ENCODE data around the gene PROCA1.
A peak's percentile ranks its signal among the peaks of the same experiment; 100 is the strongest.

DNA sequence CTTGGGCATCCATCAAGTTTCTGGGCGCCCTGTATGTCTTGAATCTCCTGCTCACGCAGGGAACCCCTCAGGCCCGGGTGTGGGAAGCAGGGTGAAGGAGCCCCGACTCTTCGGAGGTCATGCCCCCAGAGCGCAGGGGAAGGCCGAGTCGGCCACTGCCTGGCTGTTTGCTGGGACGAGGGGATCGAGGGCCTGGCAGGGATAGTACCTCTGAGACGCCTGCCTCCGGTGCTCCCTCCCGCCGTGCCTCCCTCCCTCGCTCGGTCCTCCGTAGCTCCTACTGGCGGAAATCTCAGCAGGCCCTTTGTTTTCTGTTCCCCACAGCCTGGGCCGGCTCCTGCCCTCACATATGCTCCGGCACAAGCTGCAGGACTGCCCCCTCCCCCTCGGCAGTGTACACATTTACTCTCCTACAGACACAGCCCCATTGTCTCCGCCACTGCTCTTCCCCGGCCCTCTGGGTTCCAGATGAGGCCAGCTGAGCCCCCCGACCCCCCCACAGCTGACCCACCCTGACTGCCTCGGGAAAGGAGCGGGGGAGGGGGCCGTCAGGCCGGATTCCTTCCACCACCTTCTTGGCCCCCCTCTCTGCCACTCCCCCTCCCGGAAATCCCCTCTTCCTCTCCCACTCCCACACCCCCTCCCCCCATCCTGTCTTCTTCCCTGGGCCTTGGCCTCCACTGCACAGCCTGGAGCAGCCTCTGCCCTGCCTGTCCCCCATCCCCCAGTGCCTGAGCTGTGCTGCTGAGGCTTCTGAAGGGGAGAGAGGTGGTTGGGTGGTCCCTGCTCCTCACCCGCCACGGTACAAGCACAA is 33.5 kb upstream of the PROCA1 start:
- TF ChIP-seq, protein P1, sequence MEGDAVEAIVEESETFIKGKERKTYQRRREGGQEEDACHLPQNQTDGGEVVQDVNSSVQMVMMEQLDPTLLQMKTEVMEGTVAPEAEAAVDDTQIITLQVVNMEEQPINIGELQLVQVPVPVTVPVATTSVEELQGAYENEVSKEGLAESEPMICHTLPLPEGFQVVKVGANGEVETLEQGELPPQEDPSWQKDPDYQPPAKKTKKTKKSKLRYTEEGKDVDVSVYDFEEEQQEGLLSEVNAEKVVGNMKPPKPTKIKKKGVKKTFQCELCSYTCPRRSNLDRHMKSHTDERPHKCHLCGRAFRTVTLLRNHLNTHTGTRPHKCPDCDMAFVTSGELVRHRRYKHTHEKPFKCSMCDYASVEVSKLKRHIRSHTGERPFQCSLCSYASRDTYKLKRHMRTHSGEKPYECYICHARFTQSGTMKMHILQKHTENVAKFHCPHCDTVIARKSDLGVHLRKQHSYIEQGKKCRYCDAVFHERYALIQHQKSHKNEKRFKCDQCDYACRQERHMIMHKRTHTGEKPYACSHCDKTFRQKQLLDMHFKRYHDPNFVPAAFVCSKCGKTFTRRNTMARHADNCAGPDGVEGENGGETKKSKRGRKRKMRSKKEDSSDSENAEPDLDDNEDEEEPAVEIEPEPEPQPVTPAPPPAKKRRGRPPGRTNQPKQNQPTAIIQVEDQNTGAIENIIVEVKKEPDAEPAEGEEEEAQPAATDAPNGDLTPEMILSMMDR (conservative IDR thresholded peaks at IDR 0.05): no peak
- TF ChIP-seq ZFX (IDR thresholded peaks at IDR 0.05): peak; percentile 42; the same call in 1 of the 2 replicates
